Left ventricle myocardium superior (tissue), 1 donor: ENCODE results near the gene TLN1. TPM values are rescaled to one million over a fixed set of nuclear protein-coding genes. Genes with fewer than 3 reads are reported as not detected.

ENCODE experiments used
- ATAC-seq: fragments of 200-7000 bp; cut with Tn5 transposase; one replicate; pipeline ENCODE4 v1.9.1; 2020; ENCODE audit warnings: mild to moderate bottlenecking, moderate library complexity
- DNase-seq: peaks from one replicate; pipeline ENCODE4 v3.0.0-alpha.2; 2020
- intact Hi-C: fragments of 100-400 bp; cut with micrococcal nuclease; formaldehyde crosslinking; loops from one replicate; pipeline ENCODE4 v1.11.0; 2022
- long read RNA-seq: library from polyadenylated mRNA; unstranded; transcript quantifications from one replicate; pipeline ENCODE4 v2.0.0, GENCODE V29; 2021
- total RNA-seq: library from RNA; stranded (reverse); fragmentation: NEBNext Ultra II Directional; extraction: Animal tissue kit (Norgen Biotek cat#: 25700); gene quantifications from one replicate; pipeline ENCODE4 v1.2.1, GENCODE V29; 2021
- donor health status: DM: no; HTN: yes; CAD: no; lungs with severe emphysema.

TLN1 gene, protein sequence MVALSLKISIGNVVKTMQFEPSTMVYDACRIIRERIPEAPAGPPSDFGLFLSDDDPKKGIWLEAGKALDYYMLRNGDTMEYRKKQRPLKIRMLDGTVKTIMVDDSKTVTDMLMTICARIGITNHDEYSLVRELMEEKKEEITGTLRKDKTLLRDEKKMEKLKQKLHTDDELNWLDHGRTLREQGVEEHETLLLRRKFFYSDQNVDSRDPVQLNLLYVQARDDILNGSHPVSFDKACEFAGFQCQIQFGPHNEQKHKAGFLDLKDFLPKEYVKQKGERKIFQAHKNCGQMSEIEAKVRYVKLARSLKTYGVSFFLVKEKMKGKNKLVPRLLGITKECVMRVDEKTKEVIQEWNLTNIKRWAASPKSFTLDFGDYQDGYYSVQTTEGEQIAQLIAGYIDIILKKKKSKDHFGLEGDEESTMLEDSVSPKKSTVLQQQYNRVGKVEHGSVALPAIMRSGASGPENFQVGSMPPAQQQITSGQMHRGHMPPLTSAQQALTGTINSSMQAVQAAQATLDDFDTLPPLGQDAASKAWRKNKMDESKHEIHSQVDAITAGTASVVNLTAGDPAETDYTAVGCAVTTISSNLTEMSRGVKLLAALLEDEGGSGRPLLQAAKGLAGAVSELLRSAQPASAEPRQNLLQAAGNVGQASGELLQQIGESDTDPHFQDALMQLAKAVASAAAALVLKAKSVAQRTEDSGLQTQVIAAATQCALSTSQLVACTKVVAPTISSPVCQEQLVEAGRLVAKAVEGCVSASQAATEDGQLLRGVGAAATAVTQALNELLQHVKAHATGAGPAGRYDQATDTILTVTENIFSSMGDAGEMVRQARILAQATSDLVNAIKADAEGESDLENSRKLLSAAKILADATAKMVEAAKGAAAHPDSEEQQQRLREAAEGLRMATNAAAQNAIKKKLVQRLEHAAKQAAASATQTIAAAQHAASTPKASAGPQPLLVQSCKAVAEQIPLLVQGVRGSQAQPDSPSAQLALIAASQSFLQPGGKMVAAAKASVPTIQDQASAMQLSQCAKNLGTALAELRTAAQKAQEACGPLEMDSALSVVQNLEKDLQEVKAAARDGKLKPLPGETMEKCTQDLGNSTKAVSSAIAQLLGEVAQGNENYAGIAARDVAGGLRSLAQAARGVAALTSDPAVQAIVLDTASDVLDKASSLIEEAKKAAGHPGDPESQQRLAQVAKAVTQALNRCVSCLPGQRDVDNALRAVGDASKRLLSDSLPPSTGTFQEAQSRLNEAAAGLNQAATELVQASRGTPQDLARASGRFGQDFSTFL (N-terminal part only)
- 243 TPM for total RNA-seq
- long read RNA-seq, partial matches to known transcripts: 130 of 165 reads
- long read RNA-seq, other reads (novel, unspliced or antisense): 31 of 165 reads

DNA sequence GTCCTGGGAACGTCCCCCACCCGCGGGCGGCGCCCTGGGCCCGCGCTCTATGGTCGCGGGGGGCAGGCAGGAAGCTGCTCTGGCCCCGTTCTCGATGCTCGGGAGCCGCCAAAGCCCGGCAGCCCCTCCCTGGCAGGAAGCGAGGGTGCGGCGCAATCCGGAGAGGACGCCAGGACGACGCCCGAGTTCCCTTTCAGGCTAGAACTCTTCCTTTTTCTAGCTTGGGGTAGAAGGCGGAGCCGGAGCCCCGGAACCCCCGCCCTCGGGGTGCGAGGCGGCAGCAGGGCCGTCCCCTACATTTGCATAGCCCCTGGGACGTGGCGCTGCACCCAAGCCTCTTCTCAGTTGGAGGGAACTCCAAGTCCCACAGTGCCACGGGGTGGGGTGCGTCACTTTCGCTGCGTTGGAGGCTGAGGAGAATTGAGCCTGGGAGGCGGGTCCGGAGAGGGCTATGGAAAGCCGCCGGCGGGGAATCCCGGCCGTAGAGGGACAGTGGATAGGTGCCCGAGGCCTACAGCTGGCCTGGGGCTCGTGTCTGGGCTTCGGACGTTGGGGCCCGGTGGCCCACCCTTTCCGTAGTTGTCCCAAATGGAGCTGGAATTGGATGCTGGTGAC is at the start of gene TLN1, which contains the start of gene CREB3:
TLN1 (minus strand) TSS at position 11 of the 615 bp plus-strand sequence. CDS start 6,501 bp downstream, outside the sequence.
CREB3 (plus strand) TSS at position 482 of the 615 bp plus-strand sequence; CDS start at position 589, 107 bp downstream.
- ATAC-seq (peak; percentile 89), DNase-seq (peak; percentile 98)
- intact Hi-C loops: no loop called here

DNA sequence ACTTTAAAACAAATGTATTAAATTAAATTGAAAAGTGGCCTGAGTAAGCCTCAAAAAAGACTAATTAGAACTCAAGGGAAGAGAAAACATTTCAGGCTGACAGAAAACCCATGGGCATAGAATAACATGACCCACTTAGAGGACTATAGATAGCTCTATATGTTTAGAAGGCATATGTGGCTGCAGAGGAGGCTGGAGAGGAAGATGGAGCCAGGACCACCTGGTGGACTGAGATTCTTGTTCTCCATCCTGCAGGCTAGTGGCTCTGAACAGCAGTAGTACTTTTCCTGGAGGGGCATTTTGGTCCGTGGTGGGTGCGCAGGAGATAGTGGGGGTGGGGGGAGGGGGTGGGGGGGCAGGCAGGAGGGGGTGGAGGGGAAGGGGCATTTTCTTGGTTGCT is 49.1 kb upstream of the TLN1 start:
- no peak for DNase-seq
- ATAC-seq: no peak
- intact Hi-C loops: no loop called here

DNA sequence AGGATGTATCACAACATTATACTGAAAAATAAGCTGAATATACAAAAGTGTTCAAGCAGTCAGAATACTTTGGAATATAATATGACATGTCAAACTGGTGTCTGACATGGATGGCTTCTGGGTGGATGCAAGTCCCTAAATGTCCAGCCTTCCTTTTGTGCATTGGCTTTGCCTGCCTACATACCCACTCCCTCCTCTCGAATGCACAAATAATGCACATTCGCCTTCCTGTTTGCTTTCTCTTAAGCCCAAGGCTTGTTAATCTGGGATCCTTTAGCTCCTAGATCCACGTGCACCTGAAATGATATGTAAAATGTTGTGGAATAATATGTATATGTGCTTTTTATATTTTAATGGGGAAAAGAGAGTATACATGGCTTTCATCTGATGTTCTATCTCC is 46.5 kb upstream of the TLN1 start:
- ATAC-seq (no peak), DNase-seq (no peak)
- intact Hi-C loops: no loop called here

DNA sequence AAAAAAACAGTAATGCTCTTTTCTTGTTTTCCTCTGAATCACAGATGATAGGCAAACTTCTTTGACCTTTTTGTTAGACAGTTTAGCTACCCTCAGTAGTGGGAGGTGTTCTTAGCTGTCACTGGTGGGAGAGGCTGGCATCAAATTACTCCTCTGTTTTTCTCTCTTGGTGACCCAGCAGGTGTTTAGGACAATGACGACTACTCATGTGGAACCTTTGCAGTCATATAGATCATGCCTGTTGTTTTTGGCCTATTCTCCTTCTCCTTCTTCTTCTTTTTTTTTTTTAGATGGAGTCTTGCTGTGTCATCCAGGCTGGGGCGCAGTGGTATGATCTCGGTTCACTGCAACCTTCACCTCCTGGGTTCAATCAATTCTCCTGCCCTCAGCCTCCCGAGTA is 44.0 kb upstream of the TLN1 start:
- ATAC-seq: no peak
- intact Hi-C loops: no loop called here

DNA sequence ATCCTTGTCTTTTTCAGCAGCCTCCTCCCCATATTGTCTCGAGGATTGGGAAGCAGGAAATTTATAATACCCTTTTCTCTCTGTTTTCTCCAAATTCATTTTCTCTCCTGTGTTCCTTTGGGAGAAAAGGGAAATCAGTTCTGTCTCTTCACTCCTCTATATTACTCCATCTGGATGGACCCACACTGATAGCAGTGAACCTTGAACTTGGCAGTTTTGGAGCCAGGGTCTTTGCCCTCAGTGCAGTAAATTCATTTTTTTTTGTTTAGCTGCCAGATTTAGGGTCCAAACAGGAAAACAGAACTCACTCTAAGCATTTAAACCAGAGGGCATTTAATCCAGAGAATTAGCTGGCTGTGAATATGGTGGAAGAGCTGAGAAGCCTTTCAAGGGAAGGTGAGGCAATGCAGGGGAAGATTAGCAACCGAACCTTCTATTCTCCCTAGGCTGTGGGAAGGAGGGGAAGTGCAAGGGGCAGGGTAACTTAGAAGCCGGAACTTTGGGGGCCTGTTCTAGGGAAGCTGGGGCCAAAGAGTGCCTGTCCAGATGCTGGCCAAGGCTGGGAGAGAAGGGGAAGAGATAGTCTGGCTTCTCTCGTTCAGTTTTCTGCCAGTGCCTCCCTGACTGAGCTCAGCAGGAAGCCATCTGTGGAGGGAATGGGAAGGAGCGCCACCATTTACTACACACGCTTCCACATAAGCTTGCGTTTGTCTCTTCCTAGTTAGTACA is 43.1 kb upstream of the TLN1 start:
- DNase-seq (no peak), ATAC-seq (peak; percentile 58)
- intact Hi-C loops: no loop called here

More for the DNA sequence above, 44.0 kb upstream of the TLN1 start:
- no peak for DNase-seq

DNA sequence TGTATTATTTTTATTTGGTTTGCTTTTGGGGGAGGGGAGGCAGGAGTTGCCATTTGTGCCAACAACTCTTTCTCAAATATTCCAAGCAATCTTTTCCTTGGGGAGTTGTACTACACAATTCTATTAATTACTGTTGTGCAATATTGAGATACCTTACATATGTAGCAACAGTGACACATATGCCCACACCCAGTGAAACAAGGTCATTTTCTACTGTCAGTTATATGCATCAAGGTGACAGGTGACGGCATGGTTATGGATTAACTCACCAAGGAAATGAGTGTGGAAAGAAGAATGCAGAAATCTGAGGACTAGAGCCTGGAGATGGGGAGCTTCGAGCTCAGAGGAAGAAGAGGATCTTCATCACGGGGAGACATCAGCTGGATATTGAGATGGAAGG is 39.9 kb upstream of the TLN1 start:
- DNase-seq (no peak), ATAC-seq (no peak)
- intact Hi-C loops: no loop called here

DNA sequence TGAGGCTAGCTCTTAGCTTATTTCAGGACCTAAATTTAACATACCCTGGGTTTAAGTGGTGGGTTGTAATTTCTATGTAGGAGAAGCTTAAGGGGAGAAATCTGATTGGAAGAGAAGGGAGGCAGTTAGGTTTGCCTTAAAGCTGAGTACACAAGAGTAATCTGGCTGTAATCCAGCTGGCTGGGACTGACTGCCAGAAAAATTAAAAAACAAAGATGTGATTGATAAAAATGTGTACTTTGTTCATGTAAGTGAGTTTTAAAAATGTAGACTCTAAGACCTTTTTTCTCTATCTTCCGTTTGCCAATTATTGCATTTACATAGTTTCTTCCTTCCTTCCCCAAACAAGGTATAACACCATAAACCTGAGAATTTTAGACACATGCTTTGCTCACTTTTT is 39.5 kb upstream of the TLN1 start:
- ATAC-seq (peak; percentile 31), DNase-seq (no peak)
- intact Hi-C loops: no loop called here

DNA sequence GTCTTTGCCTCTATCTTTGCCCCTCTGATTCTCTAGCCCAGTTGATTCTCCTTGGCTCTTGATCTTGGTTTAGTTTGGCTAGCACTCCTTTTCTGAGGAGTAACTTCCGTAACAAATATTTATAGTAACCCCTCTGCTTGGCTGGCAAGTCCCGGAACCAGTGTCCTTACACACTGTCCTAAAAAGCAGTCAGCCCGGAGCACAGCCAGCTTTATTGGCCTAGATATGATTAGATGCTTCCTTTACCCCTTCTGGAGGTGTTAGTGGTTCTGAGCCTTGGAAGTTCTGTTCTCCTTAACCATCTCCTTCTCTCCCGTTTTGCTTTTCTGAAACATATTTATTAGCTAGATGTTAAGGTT is 39.1 kb upstream of the TLN1 start:
- no peak for DNase-seq
- ATAC-seq: peak; percentile 92
- intact Hi-C loops: no loop called here

DNA sequence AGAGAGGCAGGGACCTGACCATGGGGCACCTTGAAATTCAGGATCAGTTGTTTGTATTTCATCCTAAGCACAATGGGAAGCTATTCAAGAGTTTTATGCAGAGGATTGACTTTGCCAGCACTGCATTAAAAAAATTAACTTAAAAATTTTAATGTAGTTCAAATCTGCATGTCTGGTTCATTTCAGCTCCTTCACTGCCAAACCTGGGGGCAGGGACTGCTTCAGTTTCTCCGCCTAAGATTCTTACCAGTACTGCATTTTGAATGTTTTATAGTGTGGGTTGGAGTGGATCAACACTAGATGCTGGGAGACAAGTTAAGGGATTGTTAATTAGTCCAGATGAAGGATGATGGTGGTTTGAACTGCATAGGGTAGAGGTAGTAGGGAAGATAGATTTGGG is 37.8 kb upstream of the TLN1 start:
- intact Hi-C loops: no loop called here
- no peak for DNase-seq

DNA sequence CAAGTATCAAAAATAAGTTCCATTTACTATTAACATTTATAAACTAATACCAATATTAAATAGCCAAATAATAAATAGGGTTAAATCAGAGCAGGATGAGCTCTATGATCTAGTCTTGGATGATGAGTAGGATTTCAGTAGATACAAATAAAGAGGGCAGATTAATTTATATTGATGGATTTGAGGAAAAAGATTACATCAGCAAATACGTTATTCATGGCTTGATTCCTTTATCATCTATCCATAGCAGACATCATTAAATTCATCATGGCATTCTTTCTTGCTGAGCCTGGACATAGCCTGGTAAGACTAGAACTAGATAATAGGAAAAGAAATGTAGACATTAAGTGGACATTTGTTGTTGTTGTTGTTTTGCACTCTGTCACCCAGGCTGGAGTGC is 35.5 kb upstream of the TLN1 start:
- intact Hi-C loops: no loop called here
- DNase-seq: no peak
- no peak for ATAC-seq

More for the DNA sequence above, 37.8 kb upstream of the TLN1 start:
- ATAC-seq: no peak

DNA sequence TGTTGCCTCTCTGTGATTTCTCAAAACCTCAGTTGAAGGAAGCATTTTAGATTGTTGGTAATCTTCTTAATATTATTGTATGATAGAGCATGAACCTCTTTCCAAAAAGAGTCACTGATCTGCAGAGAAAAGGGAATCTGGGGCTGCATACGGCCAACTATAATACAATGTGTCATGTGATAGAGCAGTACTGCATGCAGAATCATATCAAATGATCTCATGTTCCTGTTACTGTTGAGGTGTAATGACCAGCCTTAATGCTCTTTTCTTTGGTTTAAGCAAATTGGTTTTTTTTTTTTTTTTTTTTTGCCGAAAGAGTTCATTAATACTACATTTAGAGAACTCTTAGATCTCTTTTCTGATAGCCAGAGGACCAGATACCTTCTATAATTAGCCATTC is 35.0 kb upstream of the TLN1 start:
- intact Hi-C loops: no loop called here
- no peak for DNase-seq
- no peak for ATAC-seq

DNA sequence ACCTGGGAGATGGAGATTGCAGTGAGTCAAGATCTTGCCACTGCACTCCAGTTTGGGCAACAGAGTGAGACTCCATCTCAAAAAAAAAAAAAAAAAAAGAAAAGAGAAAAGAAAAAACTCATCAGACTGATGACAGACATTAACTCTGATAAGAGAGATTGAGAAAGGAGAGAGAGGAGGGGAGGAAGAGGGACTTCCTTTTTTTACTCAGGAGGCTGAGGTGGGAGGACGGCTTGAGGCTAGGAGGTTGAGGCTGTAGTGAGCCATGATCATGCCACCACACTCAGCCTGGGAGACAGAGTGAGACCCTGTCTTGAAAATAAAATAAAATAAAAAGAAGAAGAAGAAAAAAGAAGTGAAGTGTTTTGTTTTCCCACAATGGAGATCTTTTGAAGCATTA is 31.8 kb upstream of the TLN1 start:
- intact Hi-C loops: no loop called here

DNA sequence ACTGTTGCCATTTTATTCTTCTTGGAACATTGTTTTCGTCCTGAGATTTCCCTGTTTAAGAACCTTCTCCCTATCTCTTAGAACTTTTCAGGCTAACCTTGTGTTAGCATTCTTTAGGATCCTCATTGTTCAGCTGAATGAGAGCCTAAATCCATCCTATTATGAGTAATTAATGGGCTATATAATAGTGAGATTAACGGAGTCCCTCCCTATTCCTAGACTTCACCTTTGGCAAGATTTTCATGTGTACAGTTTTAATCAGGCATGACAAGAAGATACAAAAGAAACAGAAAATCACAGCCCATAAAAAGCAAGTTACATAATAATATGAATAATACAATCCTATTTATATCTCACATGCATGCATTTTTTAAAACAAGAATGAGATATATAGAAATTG is 31.2 kb upstream of the TLN1 start:
- intact Hi-C loops: no loop called here
- DNase-seq: no peak
- no peak for ATAC-seq

More for the DNA sequence above, 31.8 kb upstream of the TLN1 start:
- no peak for DNase-seq
- no peak for ATAC-seq

DNA sequence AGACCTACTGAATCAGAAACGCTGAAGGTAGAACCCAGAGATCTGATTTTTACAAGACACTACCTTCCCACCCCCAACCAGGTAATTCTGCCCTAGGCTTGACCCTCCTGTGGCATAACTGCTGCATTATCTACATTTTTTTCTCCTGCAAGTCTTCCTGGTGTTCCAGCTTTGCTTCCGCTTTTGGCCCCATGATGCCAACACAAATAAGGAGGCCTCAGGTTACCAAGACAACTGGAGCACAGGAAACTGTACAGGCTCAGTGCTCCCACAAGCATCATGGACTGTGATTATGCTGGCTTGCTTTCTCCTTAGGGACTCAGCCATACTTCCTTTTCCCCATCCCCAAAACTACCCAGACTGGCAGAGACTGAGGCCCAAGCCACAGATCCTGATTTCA is 28.7 kb upstream of the TLN1 start:
- intact Hi-C loops: no loop called here
- ATAC-seq (no peak), DNase-seq (no peak)

DNA sequence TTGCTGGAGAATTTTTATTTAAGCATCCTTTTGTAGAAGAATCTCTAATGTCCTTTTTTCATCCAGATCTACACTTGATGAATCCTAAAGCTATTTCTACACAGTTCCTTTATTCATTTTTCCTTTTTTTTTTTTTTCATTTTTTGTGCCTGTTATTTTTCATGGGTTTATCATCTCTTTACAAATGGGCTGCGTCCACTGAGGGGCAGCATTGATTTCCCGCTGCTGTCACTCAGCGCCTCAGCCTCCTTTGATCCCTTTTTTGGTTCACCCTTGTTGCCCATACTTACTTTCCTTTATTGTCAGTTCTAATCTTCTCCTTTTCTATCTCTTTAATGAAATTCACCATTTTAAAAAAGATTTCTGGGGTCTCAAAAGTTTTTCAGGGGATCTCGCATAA is 27.8 kb upstream of the TLN1 start:
- DNase-seq: no peak
- intact Hi-C loops: no loop called here
- no peak for ATAC-seq

DNA sequence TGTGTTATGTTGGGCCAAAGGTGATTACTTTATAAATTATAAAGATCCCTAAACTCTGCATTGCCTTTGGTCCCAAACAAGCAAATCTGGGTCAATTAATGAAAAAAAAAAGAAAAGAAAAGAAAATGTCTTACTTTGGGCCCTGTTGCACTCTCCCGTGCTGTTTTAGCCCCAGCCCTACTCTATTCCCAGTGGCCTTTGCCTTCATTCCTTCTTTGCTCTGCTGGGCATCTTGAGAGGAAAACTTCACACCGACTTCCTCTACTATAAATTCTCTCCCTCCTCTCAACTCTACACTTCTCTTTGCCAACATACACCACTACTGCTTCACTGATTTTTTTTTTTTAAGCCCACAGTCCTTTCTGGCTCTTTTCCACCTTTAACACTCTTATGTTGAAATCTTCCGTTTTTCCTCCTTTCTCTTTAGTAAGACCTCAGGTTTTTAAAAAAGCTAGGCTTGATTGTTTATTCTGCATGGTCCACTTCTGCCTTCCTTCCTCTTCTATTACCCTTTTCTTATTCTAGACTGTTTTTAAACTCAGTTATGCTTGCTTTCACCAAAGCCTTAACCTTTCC is 26.6 kb upstream of the TLN1 start:
- intact Hi-C loops: no loop called here
- DNase-seq: no peak
- ATAC-seq: no peak

DNA sequence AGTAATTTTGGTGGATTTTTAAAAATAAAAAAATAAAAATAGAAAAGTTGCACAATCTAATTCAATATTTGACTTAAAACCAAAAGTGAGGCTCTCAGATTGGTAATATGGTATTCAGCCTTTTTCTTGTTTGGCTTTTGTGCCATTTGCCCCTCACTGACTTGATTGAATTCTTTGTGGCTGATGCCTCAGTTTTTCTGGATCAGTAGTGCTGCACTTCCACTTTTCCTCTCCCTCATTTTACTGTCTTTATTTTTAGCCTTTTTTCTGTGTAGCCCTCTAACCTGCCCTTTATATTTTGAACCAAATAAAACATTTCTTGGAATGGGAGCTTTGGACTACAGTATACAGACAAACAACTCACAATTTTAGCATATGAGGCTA is 25.9 kb upstream of the TLN1 start:
- intact Hi-C loops: no loop called here
- ATAC-seq (no peak), DNase-seq (no peak)
